Gastroesophageal sphincter (tissue), 3 donors: ENCODE measurements around the gene CLMP.

Source experiments
- POLR2A ChIP-seq, 2 donors: fragments of 450-650 bp; IDR thresholded peaks; one replicate each; pipeline ENCODE4 v1.6.1; 2017; ENCODE audit warnings: antibody characterized with exemption in 2 of 2, mild to moderate bottlenecking in 2 of 2, moderate library complexity in 1 of 2
- POLR2AphosphoS5 ChIP-seq: sonication (generic); formaldehyde crosslinking; IDR thresholded peaks from one replicate; pipeline ENCODE4 v1.6.1; 2017; ENCODE audit warnings: antibody characterized with exemption
- TF ChIP-seq, protein P1 (sequence below), 4 experiments: fragments of 200-600 bp in 2 of 4; fragments of 450-650 bp in 2 of 4; sonication (generic) in 1 of 4; IDR thresholded peaks; one replicate each; pipeline ENCODE4 v1.5.1; 2017 to 2019; ENCODE audit warnings: antibody characterized with exemption in 4 of 4, mild to moderate bottlenecking in 2 of 4, moderate library complexity in 2 of 4

DNA sequence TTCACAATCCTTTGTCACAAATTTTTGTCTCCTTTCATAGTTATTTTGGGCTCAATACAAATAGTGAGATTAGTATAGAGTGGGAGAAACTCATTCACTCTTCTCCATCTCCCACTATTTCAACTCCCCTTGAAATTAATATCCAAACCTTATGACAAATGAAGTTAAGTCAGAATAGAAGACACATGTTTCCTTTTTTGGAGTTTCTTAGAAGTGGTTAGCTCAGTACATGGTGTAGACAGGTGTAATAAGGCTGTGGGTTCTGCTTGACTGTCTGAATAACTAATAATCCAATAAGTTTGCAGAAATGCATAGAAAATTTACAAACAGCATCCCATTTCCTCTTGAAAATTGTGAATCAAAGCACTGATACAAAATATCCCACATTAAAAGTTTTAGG lies 122.3 kb downstream of the CLMP start:
- TF ChIP-seq, protein P1, sequence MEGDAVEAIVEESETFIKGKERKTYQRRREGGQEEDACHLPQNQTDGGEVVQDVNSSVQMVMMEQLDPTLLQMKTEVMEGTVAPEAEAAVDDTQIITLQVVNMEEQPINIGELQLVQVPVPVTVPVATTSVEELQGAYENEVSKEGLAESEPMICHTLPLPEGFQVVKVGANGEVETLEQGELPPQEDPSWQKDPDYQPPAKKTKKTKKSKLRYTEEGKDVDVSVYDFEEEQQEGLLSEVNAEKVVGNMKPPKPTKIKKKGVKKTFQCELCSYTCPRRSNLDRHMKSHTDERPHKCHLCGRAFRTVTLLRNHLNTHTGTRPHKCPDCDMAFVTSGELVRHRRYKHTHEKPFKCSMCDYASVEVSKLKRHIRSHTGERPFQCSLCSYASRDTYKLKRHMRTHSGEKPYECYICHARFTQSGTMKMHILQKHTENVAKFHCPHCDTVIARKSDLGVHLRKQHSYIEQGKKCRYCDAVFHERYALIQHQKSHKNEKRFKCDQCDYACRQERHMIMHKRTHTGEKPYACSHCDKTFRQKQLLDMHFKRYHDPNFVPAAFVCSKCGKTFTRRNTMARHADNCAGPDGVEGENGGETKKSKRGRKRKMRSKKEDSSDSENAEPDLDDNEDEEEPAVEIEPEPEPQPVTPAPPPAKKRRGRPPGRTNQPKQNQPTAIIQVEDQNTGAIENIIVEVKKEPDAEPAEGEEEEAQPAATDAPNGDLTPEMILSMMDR (IDR thresholded peaks at IDR 0.05): no peak
- no peak for TF ChIP-seq POLR2AphosphoS5
- TF ChIP-seq POLR2A (IDR thresholded peaks at IDR 0.05): no peak
